ENCODE results near the gene WNT9B. TPM values are rescaled to one million over a fixed set of nuclear protein-coding genes. Genes with fewer than 3 reads are reported as not detected.
"Not testable (repeated sequence)": the region's sequence is repeated elsewhere in the genome, so short reads cannot be mapped to it uniquely, and the experiment has no call there.

WNT9B gene
- total and polyA plus RNA-seq, 4 donors, result 0.08 to 0.14 (median 0.10) TPM; not detected in 1

- Histone ChIP-seq H3K4me3 (ENCODE audit: low read depth in 1 of 3, low read length in 3 of 3) (no peak overlapping the region), H3K4me1 (ENCODE audit: control insufficient read depth in 4 of 4, insufficient read depth in 4 of 4, low read length in 3 of 4) (peaks cover 0 to 1% (median 0%) of the 10 kb centered on the region in 4 donors), H3K27ac (ENCODE audit: low read depth in 1 of 2, low read length in 2 of 2) (no peak overlapping the region), H3K9ac (ENCODE audit: low read depth in 1 of 2, low read length in 2 of 2) (no peak overlapping the region), H3K9me3 (ENCODE audit: control insufficient read depth in 4 of 4, low read length in 3 of 4) (no peaks in the 10 kb centered on the region), H3K27me3 (ENCODE audit: control insufficient read depth in 4 of 4, insufficient read depth in 4 of 4, low read length in 3 of 4) (no peaks in the 10 kb centered on the region), H3K36me3 (ENCODE audit: control insufficient read depth in 4 of 4, insufficient read depth in 3 of 4, low read depth in 1 of 4, low read length in 3 of 4) (no peaks in the 10 kb centered on the region)
- 84% methylated on average over 4 of the region's 4 CpGs for WGBS
- no peak for DNase-seq (ENCODE audit: low spot score)
- no peak for TF ChIP-seq HNF4G (IDR thresholded peaks at IDR 0.05)
- TF ChIP-seq TAF1 (conservative IDR thresholded peaks at IDR 0.05), result no peak
- no peak for TF ChIP-seq MAX (IDR thresholded peaks at IDR 0.05)
- no peak for TF ChIP-seq REST (IDR thresholded peaks at IDR 0.05)
- no peak for TF ChIP-seq EGR1 (IDR thresholded peaks at IDR 0.05; ENCODE audit: low read depth in 2 of 2)
- TF ChIP-seq ZBTB33 (IDR thresholded peaks at IDR 0.05), result no peak
- TF ChIP-seq HNF4A (conservative IDR thresholded peaks at IDR 0.05), result no peak
- no peak for TF ChIP-seq CTCF (IDR thresholded peaks at IDR 0.05; ENCODE audit: low read depth, low read length, missing input control)
Measured at GRCh38 chr17:46917516-46917915, 66.1 kb downstream of the WNT9B start.

- H3K36me3 ChIP-seq (ENCODE audit: control insufficient read depth in 4 of 4, insufficient read depth in 3 of 4, low read depth in 1 of 4, low read length in 3 of 4); H3K27me3 ChIP-seq (ENCODE audit: control insufficient read depth in 4 of 4, insufficient read depth in 4 of 4, low read length in 3 of 4); H3K9me3 ChIP-seq (ENCODE audit: control insufficient read depth in 4 of 4, low read length in 3 of 4); H3K4me3 ChIP-seq (ENCODE audit: low read depth in 1 of 3, low read length in 3 of 3); H3K9ac ChIP-seq (ENCODE audit: low read depth in 1 of 2, low read length in 2 of 2); H3K27ac ChIP-seq (ENCODE audit: low read depth in 1 of 2, low read length in 2 of 2); DNase-seq (ENCODE audit: low spot score): not testable (repeated sequence)
- 66% methylated on average over 4 of the region's 4 CpGs for WGBS
- peaks cover 16 to 31% (median 23%) of the 10 kb centered on the region in 4 donors for H3K4me1 ChIP-seq (ENCODE audit: control insufficient read depth in 4 of 4, insufficient read depth in 4 of 4, low read length in 3 of 4)
Measured at GRCh38 chr17:46921962-46922361, 70.6 kb downstream of the WNT9B start.

- Histone ChIP-seq H3K9ac (ENCODE audit: low read depth in 1 of 2, low read length in 2 of 2) (peak overlapping the region; percentile 91 to 99), H3K27me3 (ENCODE audit: control insufficient read depth in 4 of 4, insufficient read depth in 4 of 4, low read length in 3 of 4) (no peaks in the 10 kb centered on the region), H3K9me3 (ENCODE audit: control insufficient read depth in 4 of 4, low read length in 3 of 4) (no peaks in the 10 kb centered on the region), H3K4me3 (ENCODE audit: low read depth in 1 of 3, low read length in 3 of 3) (peak overlapping the region; percentile 95 to 100 (median 97)), H3K36me3 (ENCODE audit: control insufficient read depth in 4 of 4, insufficient read depth in 3 of 4, low read depth in 1 of 4, low read length in 3 of 4) (no peaks in the 10 kb centered on the region), H3K4me1 (ENCODE audit: control insufficient read depth in 4 of 4, insufficient read depth in 4 of 4, low read length in 3 of 4) (peaks cover 16 to 31% (median 24%) of the 10 kb centered on the region in 4 donors), H3K27ac (ENCODE audit: low read depth in 1 of 2, low read length in 2 of 2) (peak overlapping the region; percentile 89 to 92)
- peak in 1 of 2 donors; percentile 2 for TF ChIP-seq EGR1 (IDR thresholded peaks at IDR 0.05; ENCODE audit: low read depth in 2 of 2)
- no peak for TF ChIP-seq ZBTB33 (IDR thresholded peaks at IDR 0.05)
- TF ChIP-seq JUND (IDR thresholded peaks at IDR 0.05), result no peak
- no peak for TF ChIP-seq FOXA1 (IDR thresholded peaks at IDR 0.05)
- TF ChIP-seq HNF4A (conservative IDR thresholded peaks at IDR 0.05), result no peak
- TF ChIP-seq RXRA (IDR thresholded peaks at IDR 0.05), result no peak
- TF ChIP-seq MAX (IDR thresholded peaks at IDR 0.05), result no peak
- under 1% methylated on average over 6 of the region's 6 CpGs for WGBS
- DNase-seq (ENCODE audit: low spot score), result no peak
Measured at GRCh38 chr17:46922487-46922803, 71.1 kb downstream of the WNT9B start.

Data from liver (tissue), 9 donors.